ENCODE measurements around the gene RPP38. TPM values are rescaled to one million over a fixed set of nuclear protein-coding genes. Genes with fewer than 3 reads are reported as not detected.

The RPP38 gene, protein sequence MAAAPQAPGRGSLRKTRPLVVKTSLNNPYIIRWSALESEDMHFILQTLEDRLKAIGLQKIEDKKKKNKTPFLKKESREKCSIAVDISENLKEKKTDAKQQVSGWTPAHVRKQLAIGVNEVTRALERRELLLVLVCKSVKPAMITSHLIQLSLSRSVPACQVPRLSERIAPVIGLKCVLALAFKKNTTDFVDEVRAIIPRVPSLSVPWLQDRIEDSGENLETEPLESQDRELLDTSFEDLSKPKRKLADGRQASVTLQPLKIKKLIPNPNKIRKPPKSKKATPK
- 17.0 and 18.2 TPM in 2 replicates for total RNA-seq

DNA sequence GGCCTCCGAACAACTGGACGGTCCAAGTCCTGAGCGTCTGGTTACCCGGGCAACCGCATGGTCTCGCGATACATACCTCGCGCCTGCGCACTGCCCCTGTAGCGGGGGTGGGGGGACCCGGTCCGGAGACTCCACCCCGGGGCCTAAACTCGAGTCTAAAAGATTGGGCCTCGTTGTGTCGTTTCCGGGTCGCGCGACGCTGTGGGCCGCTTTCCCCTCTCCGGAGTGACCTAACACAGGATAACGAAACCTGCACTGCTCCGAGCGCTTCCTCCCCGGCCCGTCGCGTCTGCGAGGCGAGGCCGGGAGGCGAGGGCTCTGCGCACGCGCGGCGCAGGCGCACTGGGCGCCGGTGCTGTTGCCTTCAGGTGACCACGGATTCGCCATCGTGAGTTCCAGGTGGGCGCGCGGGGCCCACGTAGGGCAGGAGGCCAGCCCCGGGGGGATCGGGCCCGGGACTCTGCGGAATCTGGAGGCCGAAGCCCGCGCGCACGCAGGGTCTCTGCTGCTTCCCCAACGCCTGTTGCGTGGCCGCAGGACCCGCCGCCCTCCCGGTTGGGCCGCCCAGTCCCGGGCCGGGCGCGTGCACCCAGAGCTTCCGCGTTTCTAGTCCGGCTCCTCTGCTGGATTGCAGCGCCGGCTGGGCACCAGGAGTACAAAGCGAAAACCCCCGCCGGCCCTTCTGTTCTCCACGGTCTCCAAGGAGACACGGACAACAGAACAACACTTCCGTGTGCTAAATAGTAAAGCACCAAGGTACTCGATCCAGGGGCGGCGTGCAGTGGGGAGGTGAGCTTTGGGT is at the start of gene RPP38:
RPP38 (plus strand) TSS at position 345 of the 802 bp plus-strand sequence. CDS start 5,960 bp downstream, outside the sequence.
- intact Hi-C loops (cut with micrococcal nuclease), result loop anchor here (1.0 to 5.0 kb wide), 15 partner anchors 9 to 1720 kb away; partner anchors contain the start of genes ACBD7, CDNF, DCLRE1C and HSPA14

DNA sequence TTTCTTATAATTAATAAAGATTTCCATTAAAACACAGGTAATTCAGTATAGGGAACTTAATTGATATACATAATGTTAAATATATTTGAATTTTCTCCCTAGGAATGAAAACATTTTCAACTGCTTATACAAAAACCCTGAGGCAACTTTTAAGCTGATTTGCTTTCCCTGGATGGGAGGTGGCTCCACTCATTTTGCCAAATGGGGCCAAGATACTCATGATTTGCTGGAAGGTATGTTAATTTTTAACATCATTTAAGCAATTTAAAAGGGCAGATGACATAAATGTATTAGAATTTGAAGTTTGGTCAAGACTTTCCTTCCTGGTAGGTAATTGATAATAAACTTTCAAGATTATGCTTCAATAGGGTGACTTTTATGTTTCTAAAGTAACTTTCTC is 47.6 kb upstream of the RPP38 start:
- intact Hi-C loops (cut with micrococcal nuclease), result no loop called here

DNA sequence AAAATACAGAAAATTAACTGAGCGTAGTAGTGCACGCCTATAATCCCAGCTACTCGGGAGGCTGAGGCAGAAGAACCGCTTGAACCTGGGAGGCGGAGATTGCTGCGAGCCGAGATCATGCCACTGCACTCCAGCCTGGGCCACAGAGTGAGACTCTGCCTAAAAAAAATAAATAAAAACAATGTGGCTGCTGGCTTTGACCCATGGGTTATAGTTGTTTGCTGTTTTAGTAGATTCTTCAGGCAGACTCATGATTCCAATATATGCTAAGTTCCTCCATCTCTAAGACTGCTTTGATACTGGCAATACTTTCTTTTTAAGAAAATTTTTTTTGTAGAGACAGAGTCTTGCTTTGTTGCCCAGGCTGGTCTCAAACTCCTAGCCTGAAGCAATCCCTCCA is 45.0 kb upstream of the RPP38 start:
- intact Hi-C loops (cut with micrococcal nuclease), result no loop called here

DNA sequence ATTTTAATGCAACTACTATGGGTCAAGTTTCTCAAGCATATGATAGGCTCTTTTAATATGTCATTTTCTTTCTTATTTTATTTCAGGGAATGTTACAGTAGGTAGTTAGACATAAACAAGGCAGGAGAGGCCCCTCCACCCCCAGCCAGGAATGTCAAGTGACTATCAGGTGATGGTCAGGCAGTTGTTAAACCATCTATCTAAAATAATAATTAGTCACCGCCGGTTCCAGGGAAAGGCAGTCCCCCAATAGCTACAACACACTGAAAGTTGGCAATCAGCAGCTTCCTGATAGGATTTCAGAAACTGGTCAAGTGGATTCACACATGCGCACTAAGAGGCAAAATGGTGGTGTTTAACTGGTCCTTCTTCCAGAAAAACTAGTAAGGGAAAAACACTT is 44.1 kb upstream of the RPP38 start:
- intact Hi-C loops (cut with micrococcal nuclease), result no loop called here

DNA sequence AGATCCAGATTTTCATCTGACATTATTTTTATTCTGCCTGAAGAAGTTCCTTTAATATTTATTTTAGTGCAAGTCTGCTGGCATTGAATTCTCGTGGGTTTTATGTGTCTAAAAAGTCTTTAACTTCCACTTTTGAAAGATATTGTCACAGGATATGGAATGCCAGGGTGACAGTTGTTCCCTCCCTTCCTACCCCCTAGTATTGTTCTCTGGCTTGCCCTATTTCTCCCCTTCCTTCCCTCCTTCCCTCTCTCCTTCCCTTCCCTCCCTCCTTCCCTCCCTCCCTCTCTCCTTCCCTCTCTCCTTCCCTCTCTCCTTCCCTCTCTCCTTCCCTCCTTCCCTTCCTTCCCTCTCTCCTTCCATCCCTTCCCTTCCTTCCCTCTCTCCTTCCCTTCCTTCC is 38.5 kb upstream of the RPP38 start:
- intact Hi-C loops (cut with micrococcal nuclease), result no loop called here

DNA sequence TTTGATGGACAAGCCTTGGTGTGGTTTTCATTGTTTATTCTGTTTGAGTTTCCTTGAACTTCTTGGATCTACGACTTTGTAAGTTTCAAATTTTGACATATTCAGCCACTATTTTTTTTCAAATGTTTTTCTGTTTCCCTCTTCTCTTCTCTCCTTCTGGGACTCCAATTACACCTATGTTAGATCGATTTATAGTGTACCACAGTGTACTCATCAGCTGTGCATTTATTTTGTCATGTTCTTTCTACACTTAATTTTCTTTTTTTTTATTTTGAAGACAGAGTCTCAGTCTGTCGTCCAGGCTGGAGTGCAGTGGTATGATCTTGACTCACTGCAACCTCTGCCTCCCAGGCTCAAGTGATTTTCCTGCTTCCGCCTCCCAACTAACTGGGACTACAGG is 37.2 kb upstream of the RPP38 start:
- intact Hi-C loops (cut with micrococcal nuclease), result no loop called here

DNA sequence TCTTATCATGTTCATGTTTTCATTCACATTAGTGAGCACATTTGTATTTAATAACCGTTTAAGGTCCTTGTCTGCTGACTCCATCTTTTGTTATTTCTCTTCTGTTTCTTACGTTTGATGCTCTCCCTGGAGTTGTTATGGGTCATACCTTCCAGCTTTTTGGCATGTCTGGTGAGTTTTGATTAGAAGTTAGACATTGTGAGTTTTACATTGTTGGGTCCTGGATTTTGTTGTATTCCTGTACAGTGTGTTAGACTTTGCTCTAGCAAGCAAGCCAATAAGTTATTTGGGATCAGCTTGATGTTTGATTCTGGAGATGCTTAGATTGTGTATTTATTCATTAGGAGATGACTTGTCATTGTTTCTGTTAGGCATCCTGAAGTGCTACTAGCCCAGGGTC is 36.5 kb upstream of the RPP38 start:
- intact Hi-C loops (cut with micrococcal nuclease), result no loop called here

DNA sequence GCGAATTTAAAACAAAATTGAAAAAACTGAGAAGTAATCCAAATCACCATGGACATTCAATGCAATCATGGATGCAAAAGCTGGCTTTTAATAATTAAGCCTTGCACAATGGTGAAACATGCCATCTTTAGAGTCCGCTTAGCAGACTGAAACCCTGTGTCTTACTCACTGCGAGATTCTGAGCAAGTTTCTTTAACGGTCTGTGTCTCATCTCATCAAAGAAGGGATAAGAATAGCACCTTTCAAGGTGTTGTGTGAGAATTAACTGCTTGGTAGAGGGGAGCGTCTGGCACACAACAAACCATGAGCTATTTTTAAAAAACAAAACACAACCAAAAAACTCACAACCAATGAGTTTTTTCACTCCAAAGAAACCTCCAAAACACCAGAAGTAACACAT is 30.0 kb upstream of the RPP38 start:
- intact Hi-C loops (cut with micrococcal nuclease), result no loop called here

DNA sequence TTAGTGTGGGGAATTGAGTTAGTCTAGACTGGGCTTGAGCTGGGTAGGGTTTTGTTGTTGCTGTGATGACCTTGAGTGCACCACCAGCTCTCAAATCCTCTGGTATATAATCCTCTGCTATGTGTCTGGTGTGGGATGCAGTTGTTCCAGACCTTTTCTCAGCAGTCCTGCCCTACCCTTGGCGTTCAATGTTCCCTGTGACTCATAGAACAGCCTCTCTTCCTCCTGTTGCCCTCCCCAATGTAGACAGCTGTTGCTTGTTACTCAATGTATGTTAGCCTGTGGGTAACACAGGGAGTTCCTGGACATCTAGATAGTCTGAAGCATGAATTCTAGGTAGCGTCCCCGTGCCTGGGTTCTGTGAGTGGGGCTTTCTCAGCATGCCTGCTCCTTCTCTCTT is 28.4 kb upstream of the RPP38 start:
- intact Hi-C loops (cut with micrococcal nuclease), result no loop called here

DNA sequence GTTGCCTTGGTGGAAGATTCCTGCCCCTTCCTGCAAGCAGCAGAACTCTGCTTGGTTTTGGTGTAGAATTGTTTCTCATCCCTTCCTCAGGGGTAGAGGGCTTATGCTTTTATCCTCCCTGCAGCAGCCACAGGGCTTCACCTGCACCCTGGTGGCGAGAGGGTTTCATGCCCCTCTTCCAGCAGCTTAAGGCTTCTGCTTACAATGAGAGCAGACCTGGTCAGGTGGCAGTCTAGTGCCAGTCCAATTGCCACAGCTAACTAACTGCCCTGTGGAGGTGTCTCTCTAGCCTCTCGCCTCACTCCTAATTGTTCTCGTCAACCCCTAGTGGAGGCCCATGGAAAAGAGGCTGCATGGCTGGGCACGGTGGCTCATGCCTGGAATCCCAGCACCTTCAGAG is 27.9 kb upstream of the RPP38 start:
- intact Hi-C loops (cut with micrococcal nuclease), result no loop called here

DNA sequence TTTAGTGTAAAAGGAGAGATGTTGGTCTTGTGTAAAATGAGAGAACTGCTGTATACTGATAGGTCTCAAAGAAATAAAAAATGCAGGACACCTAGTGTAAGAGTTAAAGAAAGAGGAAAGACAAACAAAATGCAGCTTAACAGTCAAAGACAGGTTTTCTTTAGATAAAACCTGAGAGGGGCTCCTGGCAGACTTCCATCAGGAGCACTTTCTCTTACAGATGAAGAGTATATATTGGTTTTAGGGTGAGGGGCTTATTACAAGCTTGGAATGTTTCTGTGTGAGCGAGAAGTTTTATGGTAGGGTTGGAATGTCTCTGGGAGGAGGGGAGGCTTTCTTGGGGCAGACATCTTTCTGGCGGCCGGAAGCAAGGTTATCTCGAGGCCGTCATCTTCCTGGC is 24.8 kb upstream of the RPP38 start:
- intact Hi-C loops (cut with micrococcal nuclease), result no loop called here

DNA sequence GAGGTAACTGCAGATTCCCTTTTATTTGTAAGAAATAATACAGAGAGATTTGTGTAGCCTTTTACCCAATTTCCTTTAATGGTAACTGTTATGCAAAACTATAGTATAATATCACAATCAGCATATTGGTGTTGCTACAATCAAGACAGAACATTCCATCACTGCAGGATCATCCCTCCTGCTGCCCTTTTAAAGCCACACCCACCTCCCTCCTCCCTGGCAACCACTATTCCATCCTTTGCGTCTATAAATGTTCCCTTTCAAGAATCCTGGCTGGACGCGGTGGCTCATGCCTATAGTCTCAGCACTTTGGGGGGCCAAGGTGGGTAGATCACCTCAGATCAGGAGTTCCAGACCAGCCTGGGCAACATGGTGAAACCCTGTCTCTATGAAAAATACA is 21.7 kb upstream of the RPP38 start:
- intact Hi-C loops (cut with micrococcal nuclease), result no loop called here

DNA sequence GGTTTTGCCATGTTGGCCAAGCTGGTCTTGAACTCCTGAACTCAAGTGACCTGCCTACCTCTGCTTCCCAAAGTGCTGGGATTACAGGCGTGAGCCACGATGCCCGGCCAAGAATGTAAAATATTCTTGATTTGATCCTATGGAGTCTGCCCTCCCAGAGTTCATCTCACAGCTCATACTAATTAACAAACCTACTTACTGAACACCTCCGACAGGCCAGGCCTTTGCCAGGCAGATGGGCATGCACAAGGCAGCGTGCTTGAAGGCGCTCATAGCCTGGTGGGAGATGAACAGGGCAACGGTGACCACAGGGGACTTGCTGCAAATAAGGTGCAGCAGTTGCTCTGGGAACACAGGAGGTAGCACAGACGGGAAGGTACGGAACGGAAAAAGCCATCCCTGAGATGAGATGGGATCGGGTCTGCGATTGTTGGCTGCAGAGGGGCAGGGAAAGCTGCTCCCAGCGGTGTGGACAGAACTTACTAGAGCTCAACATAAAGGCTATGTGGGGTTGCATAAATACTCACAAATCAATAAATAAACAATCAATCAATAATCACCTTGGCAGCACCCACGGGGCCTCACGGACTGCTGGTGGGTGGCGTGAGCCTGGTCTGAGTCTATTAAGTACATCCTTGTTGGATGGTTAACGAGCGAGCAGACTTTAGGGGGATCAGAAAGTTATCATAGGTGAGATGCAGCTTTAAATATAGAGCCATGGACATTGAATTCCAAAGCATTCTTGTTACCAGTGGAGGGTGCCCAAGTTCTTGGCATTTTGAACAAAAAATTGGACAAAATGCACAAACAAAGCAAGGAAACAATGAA is 13.3 kb upstream of the RPP38 start:
- intact Hi-C loops (cut with micrococcal nuclease), result no loop called here

DNA sequence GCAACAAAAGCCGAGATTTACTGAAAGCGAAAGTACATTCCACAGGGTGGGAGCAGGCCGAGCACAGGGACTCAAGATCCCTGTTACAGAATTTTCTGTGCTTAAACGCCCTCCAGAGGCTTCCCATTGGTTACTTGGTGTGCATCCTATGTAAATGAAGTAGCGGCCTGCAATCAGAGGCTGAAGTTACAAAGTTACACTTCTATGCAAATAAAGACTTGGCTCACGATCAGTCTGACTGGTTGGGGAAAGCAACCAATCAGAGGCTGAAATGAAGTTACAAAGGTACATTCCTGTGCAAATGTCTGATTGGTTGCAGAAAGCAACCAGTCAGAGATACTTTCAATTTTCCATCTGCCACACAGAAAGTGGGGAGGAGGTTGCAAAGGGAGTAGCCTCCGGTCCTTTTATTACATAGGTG is 12.6 kb upstream of the RPP38 start:
- intact Hi-C loops (cut with micrococcal nuclease), result no loop called here

DNA sequence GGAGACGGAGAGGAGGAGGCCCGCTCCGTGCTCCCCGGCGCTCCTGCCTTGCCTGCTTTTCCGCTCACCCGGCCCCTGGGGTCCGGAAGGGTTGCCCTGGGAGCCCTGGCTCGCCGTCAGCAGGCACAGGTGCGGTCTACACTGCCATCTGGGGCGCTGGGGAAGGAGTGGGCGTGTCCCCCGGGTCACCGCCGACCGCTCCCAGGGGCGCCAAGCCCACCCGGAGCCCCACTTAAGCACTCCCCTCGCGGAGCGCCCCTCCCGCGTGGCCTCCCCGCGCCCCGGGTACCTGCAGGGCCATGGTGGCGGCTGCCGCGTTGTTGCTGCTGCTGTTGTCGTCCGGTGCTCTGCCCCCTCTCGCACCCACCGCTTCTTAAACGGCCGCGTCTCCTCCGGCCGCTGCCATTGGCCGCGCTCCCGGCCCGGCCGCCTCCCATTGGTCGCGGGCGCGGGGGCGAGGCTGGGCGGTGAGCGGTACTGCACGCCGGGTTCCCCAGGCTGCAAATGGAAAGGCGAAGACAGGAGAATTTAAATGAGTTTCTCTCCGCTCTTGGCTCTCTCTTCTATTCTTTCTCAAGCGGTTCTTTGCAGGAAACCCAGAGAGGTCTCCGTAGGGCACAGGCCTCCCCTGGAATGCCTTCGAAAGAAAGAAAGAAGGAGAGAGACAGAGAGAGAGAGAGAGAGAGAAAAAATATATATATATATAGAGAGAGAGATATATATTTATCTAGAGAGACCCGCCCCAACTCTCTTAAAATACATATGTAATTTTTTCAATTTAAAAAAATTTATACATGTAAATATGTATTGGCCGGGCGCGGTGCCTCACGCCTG is 8.5 kb upstream of the RPP38 start, which contains the start of gene ACBD7:
ACBD7 (minus strand) TSS at position 349 of the 834 bp plus-strand sequence; CDS start at position 301, 48 bp downstream.
- intact Hi-C loops (cut with micrococcal nuclease), result loop anchor here (1.0 to 2.0 kb wide), 5 partner anchors 9 to 250 kb away; partner anchors contain the start of genes CDNF, HSPA14, MSANTD7 and NMT2

DNA sequence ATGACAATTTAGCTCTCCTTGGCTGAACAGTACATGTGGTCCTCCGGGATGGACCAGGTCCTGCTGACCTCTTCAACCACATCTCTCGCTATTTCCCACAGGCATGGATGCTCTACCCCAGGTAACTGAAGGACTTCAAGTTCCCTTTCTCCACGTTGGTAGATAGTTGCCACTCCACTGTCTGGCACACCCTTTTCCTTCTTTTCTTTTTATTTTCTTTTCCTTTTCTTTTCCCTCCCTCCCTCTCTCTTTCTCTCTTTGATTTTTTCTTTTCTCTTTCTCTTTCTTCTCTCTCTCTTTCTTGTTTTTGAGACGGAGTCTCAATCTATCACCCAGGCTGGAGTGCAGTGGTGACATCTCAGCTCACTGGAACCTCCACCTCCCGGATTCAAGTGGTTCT is 5.7 kb upstream of the RPP38 start:
- intact Hi-C loops (cut with micrococcal nuclease), result no loop called here

DNA sequence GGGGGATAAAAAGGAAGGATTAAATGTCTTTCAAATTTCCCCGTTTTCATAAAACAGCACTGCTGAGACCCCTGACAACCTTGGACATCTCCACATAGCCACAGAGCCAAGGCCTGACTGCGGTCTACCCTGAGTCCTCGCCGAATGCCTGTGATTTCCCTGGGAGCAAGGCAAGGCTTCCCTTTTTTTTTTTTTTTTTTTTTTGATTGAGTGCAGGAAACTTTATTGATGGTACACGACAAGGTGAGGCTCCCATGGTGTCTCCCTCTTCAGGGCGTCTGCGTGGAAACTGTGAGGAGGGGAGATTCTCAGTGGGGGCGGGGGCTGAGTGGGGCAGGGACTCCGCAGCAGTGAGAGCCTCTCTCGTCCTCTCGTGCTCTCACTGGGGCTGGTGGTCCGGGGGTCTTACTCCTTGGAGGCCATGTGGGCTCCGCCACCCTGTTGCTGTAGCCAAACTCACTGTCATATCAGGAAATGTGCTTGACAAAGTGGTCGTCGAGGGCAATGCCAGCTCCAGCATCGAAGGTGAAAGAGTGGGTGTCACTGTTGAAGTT is 4.2 kb upstream of the RPP38 start:
- intact Hi-C loops (cut with micrococcal nuclease), result no loop called here

DNA sequence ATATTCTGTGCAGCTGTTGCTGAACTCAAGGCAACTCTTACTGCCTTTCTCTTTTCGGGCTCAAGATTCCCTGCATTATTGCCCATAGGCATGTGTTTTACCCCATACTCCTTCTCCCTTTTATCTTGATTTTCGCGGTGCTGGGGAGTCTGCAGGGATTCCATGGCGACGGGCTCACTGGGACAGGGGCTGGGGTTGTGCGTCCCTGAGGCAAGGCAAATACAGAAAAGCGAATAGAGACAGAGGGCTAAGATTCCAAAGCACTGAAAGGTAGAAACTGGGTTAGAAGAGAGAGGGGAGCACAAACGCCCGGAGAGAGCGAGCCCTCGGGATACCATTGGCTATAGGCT is 519 bp upstream of the RPP38 start:
- intact Hi-C loops (cut with micrococcal nuclease), result loop anchor here (1.0 to 5.0 kb wide), 15 partner anchors 8 to 1721 kb away; partner anchors contain the start of genes ACBD7, CDNF, DCLRE1C and HSPA14

DNA sequence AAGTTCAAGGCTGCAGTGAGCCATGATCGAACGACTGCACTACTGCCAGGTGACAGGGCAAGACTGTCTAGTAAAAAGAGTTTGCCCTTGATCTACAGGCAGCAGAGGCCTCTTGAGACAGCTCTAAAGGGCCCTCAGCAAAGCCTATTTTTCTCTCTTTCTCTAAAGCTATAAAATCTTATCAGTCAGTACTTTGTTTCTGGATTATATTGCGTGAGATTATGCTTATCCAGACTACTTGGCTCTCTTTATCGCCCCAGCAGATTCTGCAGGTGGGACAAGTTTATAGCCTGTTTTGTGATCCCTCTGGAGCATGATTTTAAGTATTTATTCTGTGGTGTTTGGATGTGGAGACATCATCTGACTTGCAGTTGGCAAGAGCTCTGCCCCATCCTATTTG is 2.7 kb downstream of the RPP38 start:
- intact Hi-C loops (cut with micrococcal nuclease), result loop anchor here (5.0 kb wide), 2 partner anchors 453 to 1513 kb away; partner anchors contain the start of gene PRPF18

DNA sequence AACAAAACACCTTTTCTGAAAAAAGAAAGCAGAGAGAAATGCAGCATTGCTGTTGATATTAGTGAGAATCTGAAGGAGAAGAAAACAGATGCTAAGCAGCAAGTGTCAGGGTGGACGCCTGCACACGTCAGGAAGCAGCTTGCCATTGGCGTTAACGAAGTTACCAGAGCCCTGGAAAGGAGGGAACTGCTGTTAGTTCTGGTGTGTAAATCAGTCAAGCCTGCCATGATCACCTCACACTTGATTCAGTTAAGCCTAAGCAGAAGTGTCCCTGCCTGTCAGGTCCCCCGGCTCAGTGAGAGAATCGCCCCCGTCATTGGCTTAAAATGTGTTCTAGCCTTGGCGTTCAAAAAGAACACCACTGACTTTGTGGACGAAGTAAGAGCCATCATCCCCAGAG is 6.4 kb downstream of the RPP38 start:
- intact Hi-C loops (cut with micrococcal nuclease), result no loop called here
